K562 (cell line): ENCODE data around the gene ZGLP1. TPM values are rescaled to one million over a fixed set of nuclear protein-coding genes. Genes with fewer than 3 reads are reported as not detected.

Source experiments
- ARID3A ChIP-seq: IDR thresholded peaks from 2 replicates; pipeline ENCODE4 v1.6.1; 2012; ENCODE audit warnings: low read depth, low read length, improper control_type of control experiment, borderline replicate concordance
- CXXC5 ChIP-seq: fragments of 250-450 bp; sonication (Bioruptor Pico); IDR thresholded peaks from 2 replicates; pipeline ENCODE4 v1.8.0; 2022; ENCODE audit warnings: inconsistent platforms, mild to moderate bottlenecking, moderate library complexity
- E2F3 ChIP-seq: fragments of 250-450 bp; sonication (Bioruptor Pico); IDR thresholded peaks from 2 replicates; pipeline ENCODE4 v1.4.0; 2020; ENCODE audit warnings: mild to moderate bottlenecking
- E2F8 ChIP-seq: fragments of 450-650 bp; IDR thresholded peaks from 2 replicates; pipeline ENCODE4 v1.7.1; 2018; ENCODE audit warnings: mild to moderate bottlenecking, low read depth; ENCODE audit not compliant: partially characterized antibody
- ETS1 ChIP-seq: conservative IDR thresholded peaks from 2 replicates; pipeline ENCODE4 v1.6.1; 2011; ENCODE audit warnings: low read depth, mild to moderate bottlenecking, low read length; ENCODE audit not compliant: control insufficient read depth
- RBM39 ChIP-seq: fragments of 200-400 bp; formaldehyde crosslinking; optimal IDR thresholded peaks from 2 replicates; pipeline ENCODE3; 2018; ENCODE audit warnings: low read depth, low read length
- RUNX1 ChIP-seq: sonication (generic); IDR thresholded peaks from 2 replicates; pipeline ENCODE4 v1.6.1; 2016; ENCODE audit warnings: antibody characterized with exemption, low read depth
- SIN3A ChIP-seq, 2 experiments: fragments of 150-350 bp in 1 of 2; IDR thresholded peaks; 2 replicates each; pipeline ENCODE4 v1.6.1; 2011 to 2016; ENCODE audit warnings: borderline replicate concordance in 2 of 2, low read depth in 2 of 2, low read length in 2 of 2, mild to moderate bottlenecking in 2 of 2, moderate library complexity in 2 of 2; ENCODE audit not compliant: control insufficient read depth in 1 of 2
- ZBTB49 ChIP-seq: sonication (generic); formaldehyde crosslinking; IDR thresholded peaks from 2 replicates; pipeline ENCODE4 v1.8.0; 2022; ENCODE audit warnings: missing genetic modification reagents, mild to moderate bottlenecking, borderline replicate concordance
- ZNF263 ChIP-seq: sonication (generic); formaldehyde crosslinking; IDR thresholded peaks from 2 replicates; pipeline ENCODE4 v1.8.0; 2022; ENCODE audit warnings: mild to moderate bottlenecking, missing genetic modification reagents, borderline replicate concordance
- ZNF431 ChIP-seq: sonication (generic); formaldehyde crosslinking; IDR thresholded peaks from 2 replicates; pipeline ENCODE4 v1.8.0; 2022; ENCODE audit warnings: mild to moderate bottlenecking, missing genetic modification reagents
- ZNF57 ChIP-seq: fragments of 450-650 bp; formaldehyde crosslinking; IDR thresholded peaks from 2 replicates; pipeline ENCODE4 v1.4.0; 2020; ENCODE audit warnings: mild to moderate bottlenecking, moderate library complexity
- ZNF592 ChIP-seq: fragments of 450-650 bp; IDR thresholded peaks from 2 replicates; pipeline ENCODE4 v1.6.1; 2017; ENCODE audit warnings: antibody characterized with exemption, mild to moderate bottlenecking
- polyA plus RNA-seq, 8 experiments: library from polyadenylated mRNA; depleted of rRNA in 4 of 8; stranded (reverse) in 5 of 8; unstranded in 3 of 8; fragments of >200 nt; fragmentation: Nextera tagmentation in 2 of 8; fragmentation: Illumina TruSeq in 1 of 8; extraction: Ambion mirVana in 2 of 8; extraction: Trizol in 1 of 8; gene quantifications; 2 replicates each; pipeline versions ENCODE4 v1.2.1 to v1.2.3, GENCODE V29; 2011 to 2014; ENCODE audit warnings: inconsistent platforms in 1 of 8, missing spikeins in 1 of 8
- total RNA-seq, 7 experiments: library from RNA; depleted of rRNA in 6 of 7; stranded (reverse); fragments of >200 nt in 6 of 7; fragmentation: Illumina TruSeq in 2 of 7; extraction: Trizol in 2 of 7; gene quantifications; 2 replicates each; pipeline versions ENCODE4 v1.2.1 to v1.2.3, GENCODE V29; 2011 to 2021; ENCODE audit warnings: low replicate concordance in 1 of 7

The ZGLP1 gene
- total and polyA plus RNA-seq, 9 of the 15 experiments (the other 6 are each of a cell fraction or from before 2014, with no cell fraction given) = 0.24 to 4.5 (median 2.2) TPM

- peak; percentile 53 for TF ChIP-seq E2F8
- no peak for TF ChIP-seq RUNX1
- peak; percentile 52; the same call in 1 of the 2 replicates for TF ChIP-seq ETS1
- TF ChIP-seq E2F3 = no peak
- no peak for TF ChIP-seq RBM39
- peak; percentile 51 for TF ChIP-seq ZNF431 (CRISPR knock-in tag)
- TF ChIP-seq ZNF263 = peak; percentile 57
- no peak for TF ChIP-seq ARID3A
- no peak for TF ChIP-seq ZNF57 (CRISPR knock-in tag)
- TF ChIP-seq SIN3A (IDR thresholded peaks at IDR 0.05; ENCODE audit: borderline replicate concordance in 2 of 2, control insufficient read depth in 1 of 2, low read depth in 2 of 2, low read length in 2 of 2) = peak; percentile 37 to 70; a peak in 3 of 4 replicates
- TF ChIP-seq CXXC5 (CRISPR knock-in tag) = peak; percentile 89
- TF ChIP-seq ZNF592 = peak; percentile 88
- TF ChIP-seq ZBTB49 = no peak
These were observed 20.3 kb downstream of the ZGLP1 start (continued) for GRCh38 chr19:10289167-10289835.
